GM18505 (cell line): Measurements from ENCODE around the gene GAREM2.

ENCODE experiments used
- ATAC-seq: cut with Tn5 transposase; IDR thresholded peaks from one replicate; pipeline ENCODE4 v1.9.1; 2021; ENCODE audit not compliant: unreplicated experiment
- POLR2A ChIP-seq: IDR thresholded peaks from 4 replicates; pipeline ENCODE4 v1.6.1; 2011; ENCODE audit warnings: borderline replicate concordance; ENCODE audit not compliant: insufficient read depth, insufficient read length; ENCODE audit errors: extremely low read depth

GAREM2 gene

GRCh38 chr2:26185954-26186770, 13.3 kb downstream of the GAREM2 start:
- no peak for TF ChIP-seq POLR2A
- no peak for ATAC-seq

DNA sequence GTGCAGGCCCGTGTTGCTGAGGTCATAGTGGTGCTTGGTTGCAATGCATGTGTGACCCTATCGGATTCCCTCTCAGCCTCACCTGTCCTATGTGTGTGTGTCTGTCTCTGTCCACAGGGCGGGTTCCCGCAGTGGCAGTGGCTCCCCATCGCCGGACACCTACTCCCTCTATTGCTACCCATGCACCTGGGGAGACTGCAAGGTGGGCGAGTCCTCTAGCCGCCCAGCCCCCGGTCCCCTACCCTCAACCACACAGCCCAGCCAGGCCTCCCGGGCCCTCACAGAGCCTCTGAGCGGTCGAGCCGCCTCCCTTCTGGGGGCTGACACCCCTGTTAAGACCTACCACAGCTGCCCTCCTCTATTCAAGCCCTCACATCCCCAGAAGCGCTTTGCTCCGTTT, 14.2 kb downstream of the GAREM2 start:
- no peak for ATAC-seq
- TF ChIP-seq POLR2A, result no peak

DNA sequence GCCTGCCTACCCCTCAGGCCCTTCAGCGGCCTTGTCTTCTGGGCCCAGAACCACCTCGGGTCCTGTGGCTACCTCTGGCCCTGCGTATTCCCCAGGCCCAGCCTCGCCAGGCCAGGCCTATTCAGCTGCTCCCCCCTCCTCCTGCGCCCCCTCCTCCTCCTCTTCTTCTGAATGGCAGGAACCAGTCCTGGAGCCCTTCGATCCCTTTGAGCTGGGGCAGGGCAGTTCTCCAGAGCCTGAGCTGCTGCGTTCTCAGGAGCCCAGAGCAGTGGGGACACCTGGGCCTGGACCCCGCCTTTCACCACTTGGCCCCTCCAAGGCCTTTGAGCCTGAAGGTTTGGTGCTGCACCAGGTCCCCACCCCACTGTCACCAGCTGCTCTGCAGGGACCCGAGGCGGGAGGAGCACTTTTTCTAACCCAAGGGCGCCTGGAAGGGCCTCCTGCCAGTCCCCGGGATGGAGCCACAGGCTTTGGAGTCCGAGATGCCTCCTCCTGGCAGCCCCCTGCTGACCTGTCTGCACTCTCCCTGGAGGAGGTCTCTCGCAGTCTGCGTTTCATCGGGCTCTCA, 14.7 kb downstream of the GAREM2 start:
- TF ChIP-seq POLR2A, result no peak
- ATAC-seq, result no peak

DNA sequence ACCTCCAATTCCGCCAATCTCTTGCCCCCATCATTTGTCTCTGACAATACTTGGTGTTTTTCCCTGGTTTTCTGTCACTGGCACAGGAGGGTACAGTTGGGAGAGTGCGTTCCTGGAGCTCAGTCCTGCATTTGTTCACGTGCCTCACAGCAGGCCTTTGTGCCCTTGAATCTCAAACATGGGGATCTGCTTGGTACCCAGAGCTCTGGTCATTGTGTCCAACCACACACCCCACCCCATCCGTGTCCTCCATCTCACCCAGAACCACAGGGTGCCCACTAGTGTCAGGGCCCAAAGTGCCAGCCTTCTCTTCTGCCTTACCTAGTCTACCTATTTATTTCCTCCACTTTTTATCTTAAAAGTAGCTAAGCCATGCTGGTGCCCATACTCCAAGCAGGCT, 16.2 kb downstream of the GAREM2 start:
- no peak for ATAC-seq
- no peak for TF ChIP-seq POLR2A

DNA sequence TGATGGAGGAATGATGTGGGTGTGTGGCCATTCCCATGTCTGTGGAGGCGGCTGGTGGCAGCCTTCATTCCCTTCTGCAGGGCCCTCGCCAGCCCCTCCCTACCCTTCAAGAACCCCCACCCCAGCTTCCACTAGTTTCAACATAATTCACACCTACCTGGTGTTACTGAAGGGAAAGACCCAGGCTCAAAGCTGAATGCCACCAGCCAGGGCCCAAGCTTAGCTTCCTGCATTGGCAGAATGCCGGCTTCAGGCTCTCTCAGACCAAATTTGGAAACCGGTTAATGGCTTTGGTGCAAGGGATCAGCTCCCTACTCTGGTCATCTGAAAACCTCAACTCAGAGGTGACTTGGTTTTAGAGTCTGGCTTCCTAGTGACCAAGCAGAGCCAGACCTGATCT, 16.9 kb downstream of the GAREM2 start:
- ATAC-seq, result no peak

GRCh38 chr2:26190369-26190768, 17.5 kb downstream of the GAREM2 start:
- no peak for TF ChIP-seq POLR2A
- ATAC-seq, result no peak

More for the DNA sequence above, 16.9 kb downstream of the GAREM2 start:
- no peak for TF ChIP-seq POLR2A

DNA sequence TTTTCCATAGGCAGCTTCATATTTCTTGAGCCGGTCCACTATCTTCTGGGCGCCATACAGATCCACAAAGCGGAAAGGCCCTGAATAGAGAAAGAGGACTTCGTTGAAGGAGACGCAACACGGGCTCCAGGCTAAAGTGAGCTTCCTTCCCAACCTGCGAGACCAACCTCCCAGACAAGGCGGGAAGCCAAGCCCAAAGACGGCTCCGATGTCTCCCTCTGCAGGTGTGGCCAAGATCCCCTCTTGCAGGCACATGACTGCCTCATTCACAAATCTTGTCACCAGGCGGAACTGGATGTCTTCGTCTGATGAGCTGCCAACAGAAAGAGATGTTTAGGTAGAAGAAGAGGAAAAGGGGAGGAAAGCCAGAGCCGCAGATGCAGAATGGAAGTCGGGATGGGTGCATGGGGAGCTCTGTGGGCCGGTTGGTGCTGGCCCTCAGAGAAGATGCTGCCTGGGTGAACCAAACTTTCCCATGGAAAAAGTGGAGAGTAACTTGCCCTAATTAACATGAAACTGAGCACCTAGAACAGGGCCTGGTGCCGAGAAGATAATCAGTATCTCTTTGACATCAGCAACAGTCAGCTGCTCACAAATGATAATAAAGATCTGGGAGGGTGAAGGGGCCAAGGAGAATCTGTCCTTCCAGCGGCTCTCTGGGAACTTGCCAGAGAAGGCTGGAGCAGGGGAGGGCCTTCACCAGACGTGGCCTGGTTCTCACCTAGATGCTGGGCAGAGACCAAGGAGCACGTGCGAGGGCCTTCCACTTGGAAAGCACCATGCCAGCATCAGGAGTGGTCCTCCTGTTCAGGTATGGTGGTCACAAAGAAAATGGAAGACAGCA, 18.6 kb downstream of the GAREM2 start:
- no peak for TF ChIP-seq POLR2A
- no peak for ATAC-seq

GRCh38 chr2:26193578-26194231, 20.8 kb downstream of the GAREM2 start:
- no peak for ATAC-seq
- no peak for TF ChIP-seq POLR2A

DNA sequence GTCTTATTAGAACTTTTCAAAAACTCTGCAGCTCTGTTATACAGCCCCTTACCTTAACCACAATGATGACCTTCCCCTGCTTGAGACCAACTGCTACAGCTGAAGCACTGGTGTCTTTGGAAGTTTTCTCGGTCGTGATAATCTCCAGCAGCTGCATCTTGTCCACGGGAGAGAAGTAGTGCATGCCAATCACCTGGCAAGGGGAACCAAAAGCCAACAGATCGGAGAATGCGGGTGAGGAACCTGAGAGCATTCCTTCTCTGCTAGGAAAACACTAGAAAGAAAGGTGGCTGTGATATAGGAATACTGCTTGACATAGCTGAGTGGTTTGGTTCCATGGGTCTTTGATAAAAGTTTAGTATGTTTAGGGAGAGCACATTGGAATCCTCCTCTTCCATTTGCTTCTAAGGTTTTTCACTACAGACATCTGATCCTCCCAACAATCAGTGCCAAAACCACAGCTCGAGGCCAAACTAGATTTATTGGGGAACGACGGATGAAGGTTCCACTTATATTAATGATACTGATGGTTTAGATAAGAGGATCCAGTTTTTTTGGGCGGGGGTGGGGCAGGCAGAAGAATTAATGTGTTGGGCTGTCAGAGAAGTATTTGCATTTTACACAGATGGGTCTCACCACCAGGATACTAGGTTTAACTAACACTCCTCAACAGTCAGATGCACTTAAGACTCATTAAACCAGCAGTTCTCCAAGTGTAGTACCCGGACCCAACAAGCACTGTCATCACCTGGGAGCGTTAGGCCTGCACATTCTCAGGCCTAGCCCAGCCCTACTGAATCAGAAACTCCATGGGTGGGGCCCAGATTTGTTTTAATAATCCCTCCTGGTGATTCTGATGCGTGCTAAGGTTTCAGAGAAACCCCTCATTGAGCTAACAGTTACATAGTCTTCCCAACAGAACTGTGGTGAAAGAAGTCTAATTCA, 22.4 kb downstream of the GAREM2 start:
- ATAC-seq, result no peak

DNA sequence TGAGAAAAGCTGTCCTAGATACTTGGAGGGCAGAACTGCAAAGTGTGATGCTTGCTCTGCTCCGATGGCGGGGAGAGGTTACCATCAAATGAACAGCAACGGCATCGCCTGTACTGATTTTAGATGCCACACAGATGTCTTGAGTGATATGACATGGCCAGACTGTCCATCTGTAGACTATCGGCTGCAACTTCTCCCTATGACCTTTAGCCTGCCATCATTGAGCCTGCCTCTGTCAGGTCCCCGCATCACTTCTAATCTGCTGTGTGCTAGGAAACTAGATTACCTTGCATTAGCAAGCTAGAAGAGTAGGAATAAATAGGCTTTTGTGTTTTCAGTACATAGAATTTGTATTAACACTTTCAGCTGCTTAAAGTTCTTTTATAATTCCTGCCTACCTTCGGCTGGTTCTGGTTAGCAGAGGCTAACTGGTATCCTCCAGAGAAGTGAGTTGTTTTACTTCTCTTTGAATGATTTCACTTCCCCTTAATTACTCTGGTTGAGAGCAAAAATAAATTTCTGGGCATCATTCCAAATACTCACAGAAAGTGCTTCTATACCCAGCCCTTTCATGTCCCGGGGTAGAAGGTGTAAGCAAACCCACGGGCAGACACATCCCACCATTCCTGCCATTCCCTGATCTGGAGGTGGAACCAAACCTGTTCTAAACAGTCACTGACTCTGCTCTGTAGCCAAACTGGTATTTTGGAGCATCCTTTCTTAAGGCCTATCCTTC, 24.0 kb downstream of the GAREM2 start:
- TF ChIP-seq POLR2A, result no peak
- no peak for ATAC-seq

More for the DNA sequence above, 22.4 kb downstream of the GAREM2 start:
- TF ChIP-seq POLR2A, result no peak

GRCh38 chr2:26197516-26197915, 24.6 kb downstream of the GAREM2 start:
- TF ChIP-seq POLR2A, result no peak
- ATAC-seq, result no peak
